MCF 10A (cell line): ENCODE results near the gene RGSL1. TPM values are rescaled to one million over a fixed set of nuclear protein-coding genes. Genes with fewer than 3 reads are reported as not detected.

Source experiments
- BruUV-seq: library from RNA; stranded (reverse); fragments of 400-500 nt; replicated peaks from 2 replicates; lab custom pipeline; 2021; lab: Mats Ljungman, UMichigan
- CTCF ChIA-PET: fragments of 300-600 bp; sonication (Branson Sonifier 250); formaldehyde crosslinking; extraction: SDS; loops from one replicate; lab custom pipeline; 2021; ENCODE audit warnings: antibody characterized with exemption, inconsistent platforms; lab: Yijun Ruan, JAX
- POLR2A ChIA-PET: fragments of 300-600, 350-650 bp; sonication (Branson Sonifier 250); formaldehyde crosslinking; extraction: SDS; loops from one replicate; lab custom pipeline; 2020; ENCODE audit warnings: antibody characterized with exemption, inconsistent platforms; lab: Yijun Ruan, JAX
- DNase-seq: peaks from one replicate; pipeline ENCODE4 v3.0.0-alpha.2; 2018; ENCODE audit not compliant: unreplicated experiment
- H3K27ac Mint-ChIP-seq: one replicate; pipeline ENCODE4 v1.8.0; 2022; ENCODE audit warnings: mild to moderate bottlenecking, low read depth, mixed read lengths; ENCODE audit not compliant: unreplicated experiment
- H3K27me3 Mint-ChIP-seq: one replicate; pipeline ENCODE4 v1.8.0; 2022; ENCODE audit warnings: mixed read lengths; ENCODE audit not compliant: insufficient read depth, unreplicated experiment
- H3K36me3 Mint-ChIP-seq: one replicate; pipeline ENCODE4 v1.8.0; 2022; ENCODE audit warnings: mild to moderate bottlenecking, moderate library complexity, mixed read lengths; ENCODE audit not compliant: insufficient read depth, unreplicated experiment
- H3K4me1 Mint-ChIP-seq: one replicate; pipeline ENCODE4 v1.8.0; 2022; ENCODE audit warnings: mixed read lengths; ENCODE audit not compliant: insufficient read depth, unreplicated experiment
- H3K4me3 Mint-ChIP-seq: one replicate; pipeline ENCODE4 v1.8.0; 2022; ENCODE audit warnings: mild to moderate bottlenecking, moderate library complexity, mixed read lengths; ENCODE audit not compliant: unreplicated experiment
- H3K9me3 Mint-ChIP-seq: one replicate; pipeline ENCODE4 v1.8.0; 2022; ENCODE audit warnings: mixed read lengths; ENCODE audit not compliant: unreplicated experiment
- intact Hi-C: fragments of 100-400 bp; cut with micrococcal nuclease; formaldehyde crosslinking; loops from 2 replicates; pipeline ENCODE4 v1.14.1; 2022
- total RNA-seq: library from RNA; stranded (reverse); gene quantifications from 2 replicates; pipeline ENCODE4 v1.2.3, GENCODE V29; 2022
- TF ChIP-seq, protein P1 (sequence below): fragments of 200-600 bp; IDR thresholded peaks from one replicate; pipeline ENCODE4 v1.8.0; 2022; ENCODE audit warnings: antibody characterized with exemption, mild to moderate bottlenecking; ENCODE audit not compliant: unreplicated experiment

Gene RGSL1
- total RNA-seq, 1 experiment from 2014 or later: not detected

DNA sequence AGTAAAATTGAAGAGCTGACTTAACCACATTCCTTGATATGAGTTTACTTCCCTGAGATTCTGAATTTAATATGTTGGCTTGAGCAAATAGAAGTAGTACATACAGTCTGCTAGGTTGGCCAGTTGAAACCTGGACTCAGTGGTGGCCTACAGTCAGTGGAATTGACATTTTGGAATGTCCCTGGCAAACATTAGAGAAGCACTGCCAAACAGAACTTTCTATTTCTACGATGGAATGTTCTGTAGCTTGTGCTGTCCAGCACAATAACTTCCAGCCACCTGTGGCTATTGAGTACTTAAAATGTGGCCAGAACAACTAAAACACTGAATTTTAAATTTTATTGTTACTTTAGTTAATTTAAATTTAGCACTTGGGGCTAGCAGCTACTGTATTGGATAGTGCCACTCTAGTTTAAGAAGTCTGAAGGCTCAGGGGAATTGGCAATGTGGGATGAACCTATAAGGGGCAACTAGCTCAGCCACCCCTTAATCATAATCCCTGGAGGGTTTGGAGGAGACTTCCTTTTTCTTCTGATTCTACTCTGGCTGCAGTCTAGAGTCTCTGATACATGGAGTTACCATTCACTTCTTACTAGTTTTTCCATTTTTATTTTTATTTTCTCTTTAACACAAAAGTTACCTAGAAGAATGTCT lies 39.2 kb upstream of the RGSL1 start:
- Mint-ChIP-seq H3K4me3 (no peak overlapping the region), H3K4me1 (peaks cover 8% of the 10 kb centered on the region), H3K9me3 (peaks cover 2% of the 10 kb centered on the region), H3K27me3 (no peaks in the 10 kb centered on the region), H3K27ac (peak overlapping the region; percentile 21), H3K36me3 (no peaks in the 10 kb centered on the region)
- BruUV-seq: no TSS peak
- no peak for DNase-seq
- intact Hi-C loops: no loop called here
- ChIA-PET CTCF (interaction anchor here (0.6 to 1.3 kb wide), 5 partner anchors 11 to 323 kb away, joined by 3 to 4 read pairs (median 4); no protein-coding TSS in a partner anchor), POLR2A (interaction anchor here (0.7 to 1.8 kb wide), 7 partner anchors 10 to 112 kb away, joined by 3 to 5 read pairs (median 3); no protein-coding TSS in a partner anchor)
- TF ChIP-seq, protein P1, sequence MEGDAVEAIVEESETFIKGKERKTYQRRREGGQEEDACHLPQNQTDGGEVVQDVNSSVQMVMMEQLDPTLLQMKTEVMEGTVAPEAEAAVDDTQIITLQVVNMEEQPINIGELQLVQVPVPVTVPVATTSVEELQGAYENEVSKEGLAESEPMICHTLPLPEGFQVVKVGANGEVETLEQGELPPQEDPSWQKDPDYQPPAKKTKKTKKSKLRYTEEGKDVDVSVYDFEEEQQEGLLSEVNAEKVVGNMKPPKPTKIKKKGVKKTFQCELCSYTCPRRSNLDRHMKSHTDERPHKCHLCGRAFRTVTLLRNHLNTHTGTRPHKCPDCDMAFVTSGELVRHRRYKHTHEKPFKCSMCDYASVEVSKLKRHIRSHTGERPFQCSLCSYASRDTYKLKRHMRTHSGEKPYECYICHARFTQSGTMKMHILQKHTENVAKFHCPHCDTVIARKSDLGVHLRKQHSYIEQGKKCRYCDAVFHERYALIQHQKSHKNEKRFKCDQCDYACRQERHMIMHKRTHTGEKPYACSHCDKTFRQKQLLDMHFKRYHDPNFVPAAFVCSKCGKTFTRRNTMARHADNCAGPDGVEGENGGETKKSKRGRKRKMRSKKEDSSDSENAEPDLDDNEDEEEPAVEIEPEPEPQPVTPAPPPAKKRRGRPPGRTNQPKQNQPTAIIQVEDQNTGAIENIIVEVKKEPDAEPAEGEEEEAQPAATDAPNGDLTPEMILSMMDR: no peak

DNA sequence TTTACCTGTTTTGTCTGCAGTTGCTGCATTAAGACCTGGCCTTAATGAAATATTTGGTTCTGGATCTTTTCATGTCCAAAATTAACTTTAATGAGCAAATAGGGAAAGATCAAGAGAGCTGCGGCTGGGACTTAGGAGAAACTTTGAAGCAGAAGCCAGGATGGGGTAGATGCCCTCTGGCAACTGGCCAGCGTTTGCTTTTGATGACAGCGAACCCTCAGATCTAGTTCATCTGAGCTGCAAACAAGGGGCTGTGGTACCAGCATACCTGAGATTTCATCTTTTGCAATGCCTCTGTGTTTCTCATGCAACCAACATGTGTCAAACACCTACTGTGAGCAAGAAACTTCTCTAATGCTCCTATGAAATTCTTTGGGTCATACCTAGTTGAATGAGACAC lies 36.5 kb upstream of the RGSL1 start:
- Mint-ChIP-seq H3K27me3 (no peaks in the 10 kb centered on the region), H3K4me3 (no peak overlapping the region), H3K27ac (no peak overlapping the region), H3K4me1 (peaks cover 8% of the 10 kb centered on the region), H3K36me3 (no peaks in the 10 kb centered on the region), H3K9me3 (no peaks in the 10 kb centered on the region)
- POLR2A ChIA-PET: interaction anchor here (0.7 to 1.8 kb wide), 2 partner anchors 8 to 16 kb away, joined by 3 to 4 read pairs; no protein-coding TSS in a partner anchor
- BruUV-seq: no TSS peak
- intact Hi-C loops: no loop called here
- TF ChIP-seq, protein P1: no peak
- CTCF ChIA-PET: interaction anchor here (0.6 to 1.6 kb wide), 7 partner anchors 10 to 463 kb away, joined by 3 to 6 read pairs (median 4); no protein-coding TSS in a partner anchor
- no peak for DNase-seq

DNA sequence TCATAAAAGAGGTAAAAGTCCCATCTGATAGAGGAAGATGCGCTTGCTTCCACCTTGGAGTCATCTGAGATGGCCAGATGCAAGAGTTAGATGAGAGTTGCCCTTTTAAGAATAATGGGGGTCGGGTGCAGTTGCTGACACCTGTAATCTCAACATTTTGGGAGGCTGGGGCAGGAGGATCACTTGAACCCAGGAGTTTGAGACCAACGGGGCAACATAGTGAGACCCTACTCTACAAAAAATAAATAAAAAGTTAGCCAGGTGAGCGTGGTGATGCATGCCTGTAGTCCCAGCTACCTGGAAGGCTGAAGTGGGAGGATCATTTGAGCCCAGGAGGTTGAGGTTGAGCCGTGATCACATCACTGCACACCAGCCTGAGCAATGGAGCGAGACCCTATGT lies 36.0 kb upstream of the RGSL1 start:
- H3K27me3 Mint-ChIP-seq: no peaks in the 10 kb centered on the region
- POLR2A ChIA-PET: no interaction called here
- intact Hi-C loops: no loop called here
- no peaks in the 10 kb centered on the region for H3K9me3 Mint-ChIP-seq
- H3K4me1 Mint-ChIP-seq: peaks cover 8% of the 10 kb centered on the region
- no peak overlapping the region for H3K27ac Mint-ChIP-seq
- DNase-seq: no peak
- no peak overlapping the region for H3K4me3 Mint-ChIP-seq
- CTCF ChIA-PET: interaction anchor here (0.6 to 1.3 kb wide), 5 partner anchors 13 to 991 kb away, joined by 3 to 6 read pairs (median 4); no protein-coding TSS in a partner anchor
- TF ChIP-seq, protein P1: no peak
- no TSS peak for BruUV-seq
- no peaks in the 10 kb centered on the region for H3K36me3 Mint-ChIP-seq

DNA sequence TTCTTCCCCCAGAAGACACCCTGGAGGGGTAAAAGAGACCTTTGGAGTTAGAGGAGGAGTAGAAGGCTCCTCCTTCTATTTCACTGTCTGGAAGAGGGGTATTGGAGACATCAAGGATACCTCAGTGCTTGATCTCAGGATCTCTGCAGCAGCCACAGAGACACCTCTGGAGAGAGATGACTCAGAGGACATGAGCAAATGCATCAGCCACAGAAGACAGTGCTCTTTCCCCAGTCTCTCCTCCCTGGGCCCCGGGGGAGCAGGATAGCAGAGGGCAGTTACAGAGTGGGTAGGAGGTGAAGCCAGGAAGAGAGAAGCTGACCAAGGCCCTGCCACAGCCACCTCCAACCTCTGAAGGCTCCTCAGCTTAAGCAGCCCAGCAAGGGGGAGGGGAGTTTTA lies 34.2 kb upstream of the RGSL1 start:
- Mint-ChIP-seq H3K9me3 (no peaks in the 10 kb centered on the region), H3K36me3 (no peaks in the 10 kb centered on the region), H3K4me1 (peaks cover 6% of the 10 kb centered on the region), H3K27ac (no peak overlapping the region), H3K4me3 (no peak overlapping the region), H3K27me3 (no peaks in the 10 kb centered on the region)
- intact Hi-C loops: no loop called here
- peak; percentile 11 for DNase-seq
- no TSS peak for BruUV-seq
- TF ChIP-seq, protein P1: no peak
- POLR2A ChIA-PET: interaction anchor here (1.2 kb wide), 1 partner anchor 10 kb away, joined by 4 read pairs; no protein-coding TSS in a partner anchor
- CTCF ChIA-PET: interaction anchor here (0.7 to 1.1 kb wide), 5 partner anchors 12 to 369 kb away, joined by 3 read pairs; no protein-coding TSS in a partner anchor
